Smooth muscle cell (in vitro differentiated cells): ENCODE results near the gene DEFB114. TPM values are rescaled to one million over a fixed set of nuclear protein-coding genes. Genes with fewer than 3 reads are reported as not detected.

Experiments
- DNase-seq: peaks from one replicate; lab custom pipeline; 2025; ENCODE audit not compliant: unreplicated experiment; lab: John Stamatoyannopoulos, UW
- H2AFZ ChIP-seq: fragments of 200-600 bp; sonication (generic); 2 replicates; pipeline ENCODE4 v1.6.0; 2016; ENCODE audit warnings: antibody characterized with exemption, low read depth, mild to moderate bottlenecking
- H3F3A ChIP-seq: fragments of 200-600 bp; sonication (generic); 2 replicates; pipeline ENCODE4 v1.6.0; 2017; ENCODE audit warnings: antibody characterized with exemption, low read depth
- H3K27ac ChIP-seq: fragments of 200-600 bp; sonication (generic); 2 replicates; pipeline ENCODE4 v1.5.1; 2016; ENCODE audit warnings: low read depth, mild to moderate bottlenecking
- H3K27me3 ChIP-seq: fragments of 200-600 bp; sonication (generic); 2 replicates; pipeline ENCODE4 v1.6.1; 2016; ENCODE audit warnings: low read depth, mild to moderate bottlenecking
- H3K36me3 ChIP-seq: fragments of 200-600 bp; sonication (generic); 2 replicates; pipeline ENCODE4 v1.5.1; 2016; ENCODE audit warnings: low read depth
- H3K4me1 ChIP-seq: fragments of 200-600 bp; sonication (generic); 2 replicates; pipeline ENCODE4 v1.5.1; 2016; ENCODE audit warnings: low read depth
- H3K4me2 ChIP-seq: fragments of 200-600 bp; sonication (generic); 2 replicates; pipeline ENCODE4 v1.6.0; 2016; ENCODE audit warnings: mild to moderate bottlenecking
- H3K4me3 ChIP-seq: fragments of 200-600 bp; sonication (generic); 2 replicates; pipeline ENCODE4 v1.5.1; 2016; ENCODE audit warnings: mild to moderate bottlenecking
- H3K79me2 ChIP-seq: fragments of 200-600 bp; sonication (generic); 2 replicates; pipeline ENCODE4 v1.6.0; 2016; ENCODE audit warnings: low read depth, mild to moderate bottlenecking
- H3K9ac ChIP-seq: fragments of 200-600 bp; sonication (generic); 2 replicates; pipeline ENCODE4 v1.6.0; 2016; ENCODE audit warnings: low read depth
- H3K9me3 ChIP-seq: fragments of 200-600 bp; sonication (generic); replicated peaks from 2 replicates; pipeline ENCODE4 v1.5.1; 2016; ENCODE audit warnings: low read depth
- H4K20me1 ChIP-seq: fragments of 200-600 bp; sonication (generic); 2 replicates; pipeline ENCODE4 v1.6.0; 2016; ENCODE audit warnings: low read depth
- WGBS: methylation state at CpG from one replicate; pipeline ENCODE4 v1.1.7; 2016; ENCODE audit warnings: low lambda C conversion rate; 5-methylcytosine and 5-hydroxymethylcytosine counted together
- polyA plus RNA-seq: library from polyadenylated mRNA; unstranded; fragments of >200 nt; fragmentation: Nextera tagmentation; extraction: Ambion mirVana; gene quantifications from 2 replicates; pipeline ENCODE4 v1.2.1, GENCODE V29; 2016
- total RNA-seq: library from RNA; depleted of rRNA; stranded (reverse); fragments of >200 nt; gene quantifications from 2 replicates; pipeline ENCODE4 v1.2.3, GENCODE V29; 2014
- TF ChIP-seq, protein P1 (sequence below): fragments of 200-600 bp; sonication (generic); IDR thresholded peaks from 2 replicates; pipeline ENCODE4 v1.5.1; 2017; ENCODE audit warnings: borderline replicate concordance, mild to moderate bottlenecking, antibody characterized with exemption; ENCODE audit not compliant: insufficient read depth, poor library complexity, severe bottlenecking

Gene DEFB114
- total and polyA plus RNA-seq, 2 experiments from 2014 or later: not detected

DNA sequence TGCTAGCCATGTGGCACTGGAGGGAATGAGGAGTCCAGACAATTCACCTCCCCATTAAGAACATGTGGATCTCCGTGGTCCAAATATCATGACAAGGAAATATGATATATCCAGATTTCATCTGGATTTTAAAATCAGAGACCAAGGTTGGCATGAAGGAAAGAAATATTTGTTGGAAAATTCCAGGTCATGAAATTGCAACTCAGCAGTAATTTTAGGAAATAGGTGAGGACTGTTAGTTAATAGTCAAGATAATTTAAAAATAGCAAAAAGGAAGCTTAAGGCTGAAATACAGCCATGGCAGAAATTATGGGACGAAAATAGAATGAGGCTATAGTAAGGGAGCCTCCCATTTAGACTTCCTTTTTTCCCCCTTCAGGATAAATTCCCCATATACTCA is 26.9 kb downstream of the DEFB114 start:
- no peak for DNase-seq
- Histone ChIP-seq H2AFZ (no peak overlapping the region), H3K4me2 (no peak overlapping the region), H3K36me3 (no peaks in the 10 kb centered on the region), H3F3A (no peaks in the 10 kb centered on the region), H3K79me2 (no peaks in the 10 kb centered on the region), H3K9me3 (no peaks in the 10 kb centered on the region), H3K27ac (no peak overlapping the region), H3K9ac (no peak overlapping the region), H3K4me3 (no peak overlapping the region), H3K4me1 (no peaks in the 10 kb centered on the region), H4K20me1 (no peaks in the 10 kb centered on the region), H3K27me3 (no peaks in the 10 kb centered on the region)
- 79% methylated on average over 2 of the region's 2 CpGs for WGBS
- TF ChIP-seq, protein P1, sequence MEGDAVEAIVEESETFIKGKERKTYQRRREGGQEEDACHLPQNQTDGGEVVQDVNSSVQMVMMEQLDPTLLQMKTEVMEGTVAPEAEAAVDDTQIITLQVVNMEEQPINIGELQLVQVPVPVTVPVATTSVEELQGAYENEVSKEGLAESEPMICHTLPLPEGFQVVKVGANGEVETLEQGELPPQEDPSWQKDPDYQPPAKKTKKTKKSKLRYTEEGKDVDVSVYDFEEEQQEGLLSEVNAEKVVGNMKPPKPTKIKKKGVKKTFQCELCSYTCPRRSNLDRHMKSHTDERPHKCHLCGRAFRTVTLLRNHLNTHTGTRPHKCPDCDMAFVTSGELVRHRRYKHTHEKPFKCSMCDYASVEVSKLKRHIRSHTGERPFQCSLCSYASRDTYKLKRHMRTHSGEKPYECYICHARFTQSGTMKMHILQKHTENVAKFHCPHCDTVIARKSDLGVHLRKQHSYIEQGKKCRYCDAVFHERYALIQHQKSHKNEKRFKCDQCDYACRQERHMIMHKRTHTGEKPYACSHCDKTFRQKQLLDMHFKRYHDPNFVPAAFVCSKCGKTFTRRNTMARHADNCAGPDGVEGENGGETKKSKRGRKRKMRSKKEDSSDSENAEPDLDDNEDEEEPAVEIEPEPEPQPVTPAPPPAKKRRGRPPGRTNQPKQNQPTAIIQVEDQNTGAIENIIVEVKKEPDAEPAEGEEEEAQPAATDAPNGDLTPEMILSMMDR: no peak

DNA sequence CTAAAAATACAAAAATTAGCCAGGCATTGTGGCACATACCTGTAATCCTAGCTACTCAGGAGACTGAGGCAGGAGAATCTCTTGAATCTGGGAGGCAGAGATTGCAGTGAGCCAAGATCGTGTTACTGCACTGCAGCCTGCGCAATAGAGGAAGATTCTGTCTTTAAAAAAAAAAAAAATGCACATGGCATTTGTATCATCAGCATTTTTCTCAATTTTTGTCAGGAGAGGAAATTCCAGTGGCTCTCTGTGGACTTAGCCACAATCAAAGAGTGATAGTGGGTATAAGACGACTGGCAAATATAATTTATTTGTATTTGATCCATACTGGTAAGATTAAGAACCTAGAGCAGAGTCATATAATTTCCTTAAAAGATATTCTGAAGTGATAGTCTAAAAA is 28.6 kb downstream of the DEFB114 start:
- no peak for DNase-seq
- Histone ChIP-seq H3K9ac (no peak overlapping the region), H2AFZ (no peak overlapping the region)

DNA sequence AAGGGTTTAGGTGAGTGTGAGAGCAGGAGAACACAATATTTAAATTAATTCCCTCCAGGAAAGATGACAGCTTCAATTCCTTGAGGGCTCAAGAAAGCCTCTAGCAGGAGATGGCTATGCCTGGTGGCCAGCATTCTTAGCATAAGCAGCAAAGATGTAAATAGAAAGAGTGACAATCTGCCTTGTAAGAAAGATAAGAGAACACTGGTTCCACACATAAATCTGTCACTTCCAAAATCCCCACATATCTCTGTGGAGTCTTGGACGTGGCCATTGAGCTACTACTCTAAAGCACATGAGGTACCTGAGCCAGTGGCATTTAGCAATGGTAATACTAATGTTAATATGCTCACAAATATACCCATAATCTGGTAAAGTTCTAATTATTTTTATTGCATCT is 29.2 kb downstream of the DEFB114 start:
- WGBS: 31% methylated on average over 1 of the region's 1 CpG
- no peaks in the 10 kb centered on the region for H3K79me2 ChIP-seq
- H4K20me1 ChIP-seq: no peaks in the 10 kb centered on the region
- H3K9ac ChIP-seq: no peak overlapping the region
- TF ChIP-seq, protein P1: no peak
- H3K9me3 ChIP-seq: no peaks in the 10 kb centered on the region
- no peaks in the 10 kb centered on the region for H3K36me3 ChIP-seq
- H3F3A ChIP-seq: no peaks in the 10 kb centered on the region
- no peaks in the 10 kb centered on the region for H3K4me1 ChIP-seq
- no peak overlapping the region for H2AFZ ChIP-seq
- no peak for DNase-seq
- H3K27ac ChIP-seq: no peak overlapping the region
- no peak overlapping the region for H3K4me2 ChIP-seq
- H3K4me3 ChIP-seq: no peak overlapping the region
- no peaks in the 10 kb centered on the region for H3K27me3 ChIP-seq

More for the DNA sequence above, 28.6 kb downstream of the DEFB114 start:
- no peaks in the 10 kb centered on the region for H3K36me3 ChIP-seq
- H3K9me3 ChIP-seq: no peaks in the 10 kb centered on the region
- H3K4me3 ChIP-seq: no peak overlapping the region
- no peaks in the 10 kb centered on the region for H3K79me2 ChIP-seq
- 76% methylated on average over 3 of the region's 3 CpGs for WGBS
- TF ChIP-seq, protein P1: no peak
- H3K27ac ChIP-seq: no peak overlapping the region
- no peaks in the 10 kb centered on the region for H3K4me1 ChIP-seq
- H3K27me3 ChIP-seq: no peaks in the 10 kb centered on the region
- H3K4me2 ChIP-seq: no peak overlapping the region
- H3F3A ChIP-seq: no peaks in the 10 kb centered on the region
- H4K20me1 ChIP-seq: no peaks in the 10 kb centered on the region

DNA sequence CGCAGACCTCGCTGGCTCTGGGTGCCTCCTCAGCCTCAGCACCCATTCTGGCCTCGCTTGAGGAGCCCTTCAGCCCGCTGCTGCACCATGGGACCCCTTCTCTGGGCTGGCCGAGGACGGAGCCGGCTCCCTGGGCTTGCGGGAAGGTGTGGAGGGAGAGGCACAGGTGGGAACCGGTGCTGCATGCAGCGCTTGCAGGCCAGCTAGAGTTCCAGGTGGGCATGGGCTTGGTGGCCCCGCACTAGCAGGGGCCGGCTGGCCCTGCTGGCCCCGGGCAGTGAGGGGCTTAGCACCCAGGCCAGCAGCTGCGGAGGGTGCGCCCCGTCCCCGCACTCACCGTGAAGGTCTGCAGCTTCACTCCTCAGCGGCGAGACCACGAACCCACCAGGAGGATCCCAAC is 30.4 kb downstream of the DEFB114 start:
- Histone ChIP-seq H3K4me3 (no peak overlapping the region), H3K27me3 (no peaks in the 10 kb centered on the region), H3K4me1 (no peaks in the 10 kb centered on the region), H2AFZ (no peak overlapping the region), H3K36me3 (no peaks in the 10 kb centered on the region), H3K27ac (no peak overlapping the region), H3F3A (no peaks in the 10 kb centered on the region), H3K79me2 (no peaks in the 10 kb centered on the region), H4K20me1 (no peaks in the 10 kb centered on the region), H3K4me2 (no peak overlapping the region), H3K9ac (no peak overlapping the region), H3K9me3 (no peaks in the 10 kb centered on the region)
- WGBS: 95% methylated on average over 21 of the region's 21 CpGs
- no peak for DNase-seq
- TF ChIP-seq, protein P1: no peak
